GM06990 (cell line): ENCODE data around the gene PRR23A.
A peak's percentile ranks its signal among the peaks of the same experiment; 100 is the strongest.
"Not testable (repeated sequence)": the region's sequence is repeated elsewhere in the genome, so short reads cannot be mapped to it uniquely, and the experiment has no call there.

Experiments used
- DNase-seq: peaks from one replicate; pipeline ENCODE4 v3.0.0-alpha.2; 2011; ENCODE audit not compliant: insufficient read length; ENCODE audit errors: extremely low read depth
- H3K27me3 ChIP-seq: replicated peaks from 2 replicates; pipeline ENCODE4 v1.6.0; 2011; ENCODE audit warnings: low read length; ENCODE audit not compliant: control insufficient read depth, insufficient read depth
- H3K36me3 ChIP-seq: 2 replicates; pipeline ENCODE4 v1.5.1; 2011; ENCODE audit warnings: low read length; ENCODE audit not compliant: control insufficient read depth, insufficient read depth
- H3K4me3 ChIP-seq: replicated peaks from 2 replicates; pipeline ENCODE4 v1.5.1; 2011; ENCODE audit warnings: low read depth, mild to moderate bottlenecking, control low read depth, low read length
- CTCF ChIP-seq: IDR thresholded peaks from 2 replicates; pipeline ENCODE4 v1.5.1; 2011; ENCODE audit warnings: low read length, control low read depth, mild to moderate bottlenecking, inconsistent platforms; ENCODE audit not compliant: insufficient read depth, poor library complexity, severe bottlenecking

PRR23A gene

GRCh38 chr3:139032326-139033002 is 26.4 kb upstream of the PRR23A start:
- no peak for TF ChIP-seq CTCF
- no peaks in the 10 kb centered on the region for H3K27me3 ChIP-seq
- no peak for DNase-seq
- H3K4me3 ChIP-seq: no peak overlapping the region
- H3K36me3 ChIP-seq: no peaks in the 10 kb centered on the region

- DNase-seq, H3K27me3 ChIP-seq: not testable (repeated sequence)
These were observed 24.5 kb upstream of the PRR23A start for GRCh38 chr3:139030576-139030975.

GRCh38 chr3:139024968-139025367 is 18.9 kb upstream of the PRR23A start:
- Histone ChIP-seq H3K27me3 (no peaks in the 10 kb centered on the region), H3K36me3 (no peaks in the 10 kb centered on the region), H3K4me3 (no peak overlapping the region)
- no peak for TF ChIP-seq CTCF
- DNase-seq: no peak

More at GRCh38 chr3:139030576-139030975, 24.5 kb upstream of the PRR23A start:
- H3K36me3 ChIP-seq, H3K4me3 ChIP-seq: not testable (repeated sequence)

- H3K4me3 ChIP-seq: no peak within 1 kb of the TSS
- H3K27me3 ChIP-seq: no peaks in the 10 kb centered on the region
- TF ChIP-seq CTCF: peak; percentile 15
- DNase-seq: no peak
- H3K36me3 ChIP-seq: no peaks in the 10 kb centered on the region
These were observed 14.8 kb upstream of the PRR23A start, which contains the start of gene PRR23B for GRCh38 chr3:139020868-139021234. Gene PRR23B, minus strand, starts transcription at chr3:139020926. Its CDS starts 265 bp downstream, at chr3:139020661.

GRCh38 chr3:139020036-139020867 is 14.2 kb upstream of the PRR23A start:
- Histone ChIP-seq H3K27me3 (no peaks in the 10 kb centered on the region), H3K36me3 (no peaks in the 10 kb centered on the region), H3K4me3 (no peak overlapping the region)
- DNase-seq: no peak
- no peak for TF ChIP-seq CTCF

GRCh38 chr3:139016430-139017048 is 10.5 kb upstream of the PRR23A start:
- H3K4me3 ChIP-seq: no peak overlapping the region
- DNase-seq: no peak
- TF ChIP-seq CTCF: no peak
- H3K27me3 ChIP-seq: no peaks in the 10 kb centered on the region
- no peaks in the 10 kb centered on the region for H3K36me3 ChIP-seq
